HEK293 (cell line): ENCODE data around the gene SMIM43.
A peak's percentile ranks its signal among the peaks of the same experiment; 100 is the strongest.

Experiments used
- CTCF ChIA-PET: fragments of 350-600 bp; formaldehyde crosslinking; extraction: SDS; loops from one replicate; lab custom pipeline; 2021; ENCODE audit warnings: antibody characterized with exemption; lab: Yijun Ruan, JAX
- POLR2A ChIA-PET: fragments of 300-600 bp; formaldehyde crosslinking; extraction: SDS; loops from one replicate; lab custom pipeline; 2020; ENCODE audit warnings: antibody characterized with exemption, inconsistent platforms; lab: Yijun Ruan, JAX
- H3K27ac ChIP-seq: fragments of 200-500 bp; sonication (Bioruptor generic); 2 replicates; pipeline ENCODE4 v1.5.1; 2014; ENCODE audit warnings: low read depth, low read length, control low read depth, inconsistent platforms; ENCODE audit errors: extremely low read depth
- H3K36me3 ChIP-seq, 2 experiments: fragments of 200-500 bp in 1 of 2; sonication (Bioruptor generic) in 1 of 2; 1 replicate in 1 of 2; 2 replicates in 1 of 2; pipeline ENCODE4 v1.5.1; 2014 to 2017; ENCODE audit warnings: inconsistent platforms in 2 of 2, low read length in 2 of 2; ENCODE audit not compliant: control insufficient read depth in 2 of 2, insufficient read depth in 1 of 2
- H3K4me1 ChIP-seq: fragments of 200-500 bp; sonication (Bioruptor generic); 2 replicates; pipeline ENCODE4 v1.5.1; 2014; ENCODE audit warnings: mild to moderate bottlenecking, low read length, inconsistent platforms; ENCODE audit not compliant: control insufficient read depth, insufficient read depth
- H3K4me3 ChIP-seq: 2 replicates; pipeline ENCODE4 v1.5.1; 2011; ENCODE audit warnings: low read depth, mild to moderate bottlenecking, control low read depth, low read length, moderate library complexity
- H3K9me3 ChIP-seq: fragments of 200-500 bp; sonication (Bioruptor generic); 2 replicates; pipeline ENCODE4 v1.5.1; 2014; ENCODE audit warnings: low read depth, low read length, inconsistent platforms; ENCODE audit not compliant: control insufficient read depth, insufficient read depth
- EGR2 ChIP-seq: fragments of 450-650 bp; formaldehyde crosslinking; IDR thresholded peaks from 2 replicates; pipeline ENCODE4 v1.5.1; 2016; ENCODE audit warnings: low read depth, missing biosample characterization, missing genetic modification characterization
- SP2 ChIP-seq: fragments of 450-650 bp; formaldehyde crosslinking; IDR thresholded peaks from 2 replicates; pipeline ENCODE4 v1.5.1; 2016; ENCODE audit warnings: missing biosample characterization, missing genetic modification characterization
- ZBTB20 ChIP-seq: fragments of 450-650 bp; formaldehyde crosslinking; IDR thresholded peaks from 2 replicates; pipeline ENCODE4 v1.5.1; 2016; ENCODE audit warnings: missing biosample characterization, missing genetic modification characterization
- ZFHX2 ChIP-seq: fragments of 450-650 bp; formaldehyde crosslinking; conservative IDR thresholded peaks from 2 replicates; pipeline ENCODE4 v1.5.1; 2016; ENCODE audit warnings: missing biosample characterization, missing genetic modification characterization
- ZFP3 ChIP-seq: fragments of 450-650 bp; formaldehyde crosslinking; IDR thresholded peaks from 2 replicates; pipeline ENCODE4 v1.5.1; 2016; ENCODE audit warnings: low read depth, missing biosample characterization, missing genetic modification characterization
- ZFP69B ChIP-seq: fragments of 450-650 bp; formaldehyde crosslinking; IDR thresholded peaks from 2 replicates; pipeline ENCODE4 v1.5.1; 2016; ENCODE audit warnings: missing biosample characterization, missing genetic modification characterization
- ZNF121 ChIP-seq: fragments of 450-650 bp; formaldehyde crosslinking; IDR thresholded peaks from 2 replicates; pipeline ENCODE4 v1.5.1; 2016; ENCODE audit warnings: missing biosample characterization, missing genetic modification characterization
- ZNF223 ChIP-seq: fragments of 450-650 bp; formaldehyde crosslinking; IDR thresholded peaks from 2 replicates; pipeline ENCODE4 v1.5.1; 2016; ENCODE audit warnings: missing biosample characterization, missing genetic modification characterization
- ZNF473 ChIP-seq: fragments of 450-650 bp; formaldehyde crosslinking; IDR thresholded peaks from 2 replicates; pipeline ENCODE4 v1.5.1; 2017; ENCODE audit warnings: missing biosample characterization, missing genetic modification characterization
- ZNF501 ChIP-seq: fragments of 450-650 bp; formaldehyde crosslinking; IDR thresholded peaks from 2 replicates; pipeline ENCODE4 v1.5.1; 2016; ENCODE audit warnings: missing biosample characterization, missing genetic modification characterization
- ZNF548 ChIP-seq: fragments of 450-650 bp; formaldehyde crosslinking; IDR thresholded peaks from 2 replicates; pipeline ENCODE4 v1.5.1; 2016; ENCODE audit warnings: missing biosample characterization, missing genetic modification characterization
- ZNF600 ChIP-seq: fragments of 450-650 bp; formaldehyde crosslinking; IDR thresholded peaks from 2 replicates; pipeline ENCODE4 v1.5.1; 2016; ENCODE audit warnings: missing biosample characterization, missing genetic modification characterization
- ZNF677 ChIP-seq: fragments of 450-650 bp; IDR thresholded peaks from 2 replicates; pipeline ENCODE4 v1.5.0; 2018; ENCODE audit warnings: missing biosample characterization, mild to moderate bottlenecking, missing genetic modification characterization, moderate library complexity
- TF ChIP-seq, protein P1 (sequence below): fragments of 450-650 bp; formaldehyde crosslinking; IDR thresholded peaks from 2 replicates; pipeline ENCODE4 v1.5.1; 2016; ENCODE audit warnings: missing biosample characterization, missing genetic modification characterization
- TF ChIP-seq, protein P2 (sequence below): fragments of 450-650 bp; formaldehyde crosslinking; IDR thresholded peaks from 2 replicates; pipeline ENCODE4 v1.5.1; 2016; ENCODE audit warnings: missing biosample characterization, missing genetic modification characterization
- TF ChIP-seq, protein P3 (sequence below): fragments of 450-650 bp; formaldehyde crosslinking; IDR thresholded peaks from 2 replicates; pipeline ENCODE4 v1.5.1; 2016; ENCODE audit warnings: missing biosample characterization, missing genetic modification characterization
- TF ChIP-seq, protein P4 (sequence below): fragments of 450-650 bp; IDR thresholded peaks from 2 replicates; pipeline ENCODE4 v1.5.1; 2018; ENCODE audit warnings: missing biosample characterization, mild to moderate bottlenecking, missing genetic modification characterization

Gene SMIM43

DNA sequence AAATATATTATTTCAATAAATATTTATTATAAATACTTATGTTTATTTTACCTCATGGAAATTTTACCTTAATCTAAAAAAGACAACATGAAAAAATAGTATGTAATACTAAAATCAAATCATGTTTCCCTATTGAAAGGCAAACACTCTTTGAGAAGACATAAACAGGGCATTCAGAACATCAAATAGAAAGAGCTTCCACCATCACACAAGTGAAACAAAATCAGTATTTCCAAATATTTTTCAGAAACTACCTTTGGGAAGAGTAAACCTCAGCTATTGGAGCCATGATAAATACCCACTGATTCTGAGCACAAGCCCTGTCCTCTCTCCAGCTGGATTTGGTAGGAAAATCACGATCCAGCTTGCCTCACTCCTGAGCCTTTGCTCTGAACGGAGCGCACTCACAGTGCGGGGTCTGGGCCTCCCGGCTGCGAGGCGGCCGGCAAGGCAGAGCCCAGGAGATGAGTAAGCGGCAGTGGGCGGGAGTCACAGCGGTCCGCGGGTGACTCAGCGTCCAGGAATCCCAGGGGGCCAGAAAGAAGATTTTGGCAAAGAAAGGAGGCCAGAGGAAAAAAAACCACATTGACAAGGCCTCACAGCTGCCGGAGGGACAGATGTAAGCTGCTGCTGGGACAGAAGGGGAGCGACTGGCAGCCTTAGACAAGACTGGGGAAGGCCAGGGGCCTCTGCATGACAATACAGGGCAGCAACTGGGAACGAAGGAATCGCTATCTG is 53.5 kb downstream of the SMIM43 start (continued):
- TF ChIP-seq, protein P1, sequence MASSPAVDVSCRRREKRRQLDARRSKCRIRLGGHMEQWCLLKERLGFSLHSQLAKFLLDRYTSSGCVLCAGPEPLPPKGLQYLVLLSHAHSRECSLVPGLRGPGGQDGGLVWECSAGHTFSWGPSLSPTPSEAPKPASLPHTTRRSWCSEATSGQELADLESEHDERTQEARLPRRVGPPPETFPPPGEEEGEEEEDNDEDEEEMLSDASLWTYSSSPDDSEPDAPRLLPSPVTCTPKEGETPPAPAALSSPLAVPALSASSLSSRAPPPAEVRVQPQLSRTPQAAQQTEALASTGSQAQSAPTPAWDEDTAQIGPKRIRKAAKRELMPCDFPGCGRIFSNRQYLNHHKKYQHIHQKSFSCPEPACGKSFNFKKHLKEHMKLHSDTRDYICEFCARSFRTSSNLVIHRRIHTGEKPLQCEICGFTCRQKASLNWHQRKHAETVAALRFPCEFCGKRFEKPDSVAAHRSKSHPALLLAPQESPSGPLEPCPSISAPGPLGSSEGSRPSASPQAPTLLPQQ (tag by site-specific recombination): peak; percentile 82
- TF ChIP-seq ZNF548 (tag by site-specific recombination) (no peak), ZNF501 (tag by site-specific recombination) (peak; percentile 66; the same call in 1 of the 2 replicates), ZFP3 (tag by site-specific recombination) (no peak), ZBTB20 (tag by site-specific recombination) (peak; percentile 81), SP2 (tag by site-specific recombination) (peak; percentile 30; the same call in 1 of the 2 replicates), ZNF677 (tag by site-specific recombination) (no peak), ZNF121 (tag by site-specific recombination) (no peak), ZFP69B (tag by site-specific recombination) (peak; percentile 52; the same call in 1 of the 2 replicates), EGR2 (tag by site-specific recombination) (peak; percentile 57; the same call in 1 of the 2 replicates), ZNF600 (tag by site-specific recombination) (peak; percentile 63)
- TF ChIP-seq, protein P2, sequence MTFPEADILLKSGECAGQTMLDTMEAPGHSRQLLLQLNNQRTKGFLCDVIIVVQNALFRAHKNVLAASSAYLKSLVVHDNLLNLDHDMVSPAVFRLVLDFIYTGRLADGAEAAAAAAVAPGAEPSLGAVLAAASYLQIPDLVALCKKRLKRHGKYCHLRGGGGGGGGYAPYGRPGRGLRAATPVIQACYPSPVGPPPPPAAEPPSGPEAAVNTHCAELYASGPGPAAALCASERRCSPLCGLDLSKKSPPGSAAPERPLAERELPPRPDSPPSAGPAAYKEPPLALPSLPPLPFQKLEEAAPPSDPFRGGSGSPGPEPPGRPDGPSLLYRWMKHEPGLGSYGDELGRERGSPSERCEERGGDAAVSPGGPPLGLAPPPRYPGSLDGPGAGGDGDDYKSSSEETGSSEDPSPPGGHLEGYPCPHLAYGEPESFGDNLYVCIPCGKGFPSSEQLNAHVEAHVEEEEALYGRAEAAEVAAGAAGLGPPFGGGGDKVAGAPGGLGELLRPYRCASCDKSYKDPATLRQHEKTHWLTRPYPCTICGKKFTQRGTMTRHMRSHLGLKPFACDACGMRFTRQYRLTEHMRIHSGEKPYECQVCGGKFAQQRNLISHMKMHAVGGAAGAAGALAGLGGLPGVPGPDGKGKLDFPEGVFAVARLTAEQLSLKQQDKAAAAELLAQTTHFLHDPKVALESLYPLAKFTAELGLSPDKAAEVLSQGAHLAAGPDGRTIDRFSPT (tag by site-specific recombination): peak; percentile 47; the same call in 1 of the 2 replicates
- TF ChIP-seq, protein P3, sequence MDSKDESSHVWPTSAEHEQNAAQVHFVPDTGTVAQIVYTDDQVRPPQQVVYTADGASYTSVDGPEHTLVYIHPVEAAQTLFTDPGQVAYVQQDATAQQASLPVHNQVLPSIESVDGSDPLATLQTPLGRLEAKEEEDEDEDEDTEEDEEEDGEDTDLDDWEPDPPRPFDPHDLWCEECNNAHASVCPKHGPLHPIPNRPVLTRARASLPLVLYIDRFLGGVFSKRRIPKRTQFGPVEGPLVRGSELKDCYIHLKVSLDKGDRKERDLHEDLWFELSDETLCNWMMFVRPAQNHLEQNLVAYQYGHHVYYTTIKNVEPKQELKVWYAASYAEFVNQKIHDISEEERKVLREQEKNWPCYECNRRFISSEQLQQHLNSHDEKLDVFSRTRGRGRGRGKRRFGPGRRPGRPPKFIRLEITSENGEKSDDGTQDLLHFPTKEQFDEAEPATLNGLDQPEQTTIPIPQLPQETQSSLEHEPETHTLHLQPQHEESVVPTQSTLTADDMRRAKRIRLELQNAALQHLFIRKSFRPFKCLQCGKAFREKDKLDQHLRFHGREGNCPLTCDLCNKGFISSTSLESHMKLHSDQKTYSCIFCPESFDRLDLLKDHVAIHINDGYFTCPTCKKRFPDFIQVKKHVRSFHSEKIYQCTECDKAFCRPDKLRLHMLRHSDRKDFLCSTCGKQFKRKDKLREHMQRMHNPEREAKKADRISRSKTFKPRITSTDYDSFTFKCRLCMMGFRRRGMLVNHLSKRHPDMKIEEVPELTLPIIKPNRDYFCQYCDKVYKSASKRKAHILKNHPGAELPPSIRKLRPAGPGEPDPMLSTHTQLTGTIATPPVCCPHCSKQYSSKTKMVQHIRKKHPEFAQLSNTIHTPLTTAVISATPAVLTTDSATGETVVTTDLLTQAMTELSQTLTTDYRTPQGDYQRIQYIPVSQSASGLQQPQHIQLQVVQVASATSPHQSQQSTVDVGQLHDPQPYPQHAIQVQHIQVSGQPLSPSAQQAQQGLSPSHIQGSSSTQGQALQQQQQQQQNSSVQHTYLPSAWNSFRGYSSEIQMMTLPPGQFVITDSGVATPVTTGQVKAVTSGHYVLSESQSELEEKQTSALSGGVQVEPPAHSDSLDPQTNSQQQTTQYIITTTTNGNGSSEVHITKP (tag by site-specific recombination): no peak
- TF ChIP-seq, protein P4, sequence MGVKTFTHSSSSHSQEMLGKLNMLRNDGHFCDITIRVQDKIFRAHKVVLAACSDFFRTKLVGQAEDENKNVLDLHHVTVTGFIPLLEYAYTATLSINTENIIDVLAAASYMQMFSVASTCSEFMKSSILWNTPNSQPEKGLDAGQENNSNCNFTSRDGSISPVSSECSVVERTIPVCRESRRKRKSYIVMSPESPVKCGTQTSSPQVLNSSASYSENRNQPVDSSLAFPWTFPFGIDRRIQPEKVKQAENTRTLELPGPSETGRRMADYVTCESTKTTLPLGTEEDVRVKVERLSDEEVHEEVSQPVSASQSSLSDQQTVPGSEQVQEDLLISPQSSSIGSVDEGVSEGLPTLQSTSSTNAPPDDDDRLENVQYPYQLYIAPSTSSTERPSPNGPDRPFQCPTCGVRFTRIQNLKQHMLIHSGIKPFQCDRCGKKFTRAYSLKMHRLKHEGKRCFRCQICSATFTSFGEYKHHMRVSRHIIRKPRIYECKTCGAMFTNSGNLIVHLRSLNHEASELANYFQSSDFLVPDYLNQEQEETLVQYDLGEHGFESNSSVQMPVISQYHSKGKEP (tag by site-specific recombination): no peak

DNA sequence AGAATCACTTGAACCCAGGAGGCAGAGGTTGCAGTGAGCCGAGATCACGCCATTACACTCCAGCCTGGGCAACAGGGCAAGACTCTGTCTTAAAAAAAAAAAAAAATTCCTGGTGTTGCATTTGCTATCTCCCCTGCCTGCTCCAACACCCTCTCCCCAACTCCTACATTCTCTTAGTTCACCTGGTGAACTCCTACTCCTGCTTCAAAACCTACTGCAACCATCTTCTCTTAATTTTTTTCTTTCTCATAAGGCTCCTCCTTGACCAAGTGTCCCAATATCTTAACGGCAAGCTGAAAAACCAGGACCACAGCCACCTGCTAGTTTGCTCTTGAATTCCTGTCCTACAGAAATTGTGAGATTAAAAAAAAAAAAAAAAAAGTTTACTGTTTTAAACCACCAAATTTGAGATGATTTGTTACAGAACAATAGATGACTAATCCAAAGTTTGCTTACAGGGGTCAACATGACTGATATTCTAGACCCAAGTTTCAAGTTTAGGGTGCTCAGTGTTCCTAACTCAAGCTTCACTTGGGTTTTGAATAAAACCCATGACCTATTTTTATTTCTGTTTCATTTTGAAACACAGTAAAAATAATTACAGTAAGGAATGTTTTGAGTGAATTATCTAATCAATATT is 55.1 kb downstream of the SMIM43 start:
- Histone ChIP-seq H3K27ac (no peak overlapping the region), H3K9me3 (no peaks in the 10 kb centered on the region), H3K4me1 (no peaks in the 10 kb centered on the region; the same call in 1 of the 2 replicates), H3K4me3 (no peak overlapping the region)
- ChIA-PET POLR2A (no interaction called here), CTCF (no interaction called here)
- TF ChIP-seq ZFP3 (tag by site-specific recombination) (peak; percentile 81), ZNF223 (no peak), ZNF473 (tag by site-specific recombination) (no peak), ZFHX2 (tag by site-specific recombination) (peak; percentile 31; the same call in 1 of the 2 replicates), EGR2 (tag by site-specific recombination) (peak; percentile 38; the same call in 1 of the 2 replicates)
- TF ChIP-seq, all 188 proteins: peak for 3
- H3K36me3 ChIP-seq: no peaks in the 10 kb centered on the region
